RWPE1 (cell line): ENCODE data around the gene FOSL2.
A peak's percentile ranks its signal among the peaks of the same experiment; 100 is the strongest.

Source experiments
- CTCF ChIA-PET: fragments of 350-600 bp; sonication (Branson Sonifier 250); formaldehyde crosslinking; extraction: SDS; loops from one replicate; lab custom pipeline; 2021; lab: Yijun Ruan, JAX
- POLR2A ChIA-PET: fragments of 400-600 bp; formaldehyde crosslinking; extraction: SDS; loops from one replicate; lab custom pipeline; 2020; ENCODE audit warnings: antibody characterized with exemption; ENCODE audit not compliant: low non-redundant PET; lab: Yijun Ruan, JAX
- DNase-seq: peaks from one replicate; pipeline ENCODE4 v3.0.0; 2012; ENCODE audit warnings: low spot score
- H3K27ac ChIP-seq: fragments of 450-650 bp; 2 replicates; pipeline ENCODE4 v1.5.1; 2017
- CTCF ChIP-seq: fragments of 450-650 bp; conservative IDR thresholded peaks from 2 replicates; pipeline ENCODE4 v1.5.1; 2017; ENCODE audit warnings: low read depth, mild to moderate bottlenecking

The FOSL2 gene

DNA sequence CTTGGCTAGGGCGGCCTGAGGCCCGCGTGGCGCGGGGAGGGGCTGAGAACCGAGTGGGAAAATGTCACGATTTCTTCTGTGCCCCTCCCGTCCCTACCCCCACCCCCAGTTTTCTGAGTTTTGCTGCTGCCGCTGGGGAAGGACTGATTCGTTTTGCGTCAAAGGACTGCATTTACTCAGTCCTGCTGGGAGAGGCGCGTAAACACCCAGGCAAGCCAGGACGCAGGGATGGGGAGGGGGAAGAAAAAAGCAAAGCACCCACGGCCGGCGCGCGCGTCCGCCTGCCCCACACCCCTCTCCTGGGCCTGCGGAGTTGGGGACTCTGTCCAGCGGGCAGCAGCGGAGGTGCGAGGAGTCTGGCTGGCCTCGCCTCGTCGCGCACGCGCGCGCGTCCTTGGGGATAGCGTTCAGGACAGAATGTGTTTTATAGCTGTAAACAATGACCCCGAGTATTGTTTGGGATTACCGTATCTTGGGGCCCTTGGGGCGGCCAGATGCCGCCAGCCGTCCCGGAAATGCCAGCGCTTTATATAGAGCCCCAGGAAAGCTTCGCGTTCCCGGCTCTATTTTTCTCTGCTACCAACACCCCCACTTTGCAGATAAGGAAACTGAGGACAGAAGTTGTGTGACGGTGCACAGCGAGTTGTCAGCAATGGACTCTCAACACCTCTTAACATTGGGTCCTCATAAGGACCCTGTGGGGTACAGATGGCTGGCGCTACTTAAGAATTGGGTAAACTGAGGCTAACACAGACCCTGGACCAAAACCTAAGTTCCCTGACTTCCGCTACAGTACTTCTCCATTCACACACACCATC, 1.7 kb upstream of the FOSL2 start:
- DNase-seq, result peak; percentile 56
- POLR2A ChIA-PET, result interaction anchor here (0.6 to 1.4 kb wide), 13 partner anchors 13 to 709 kb away, joined by 3 to 8 read pairs (median 4); partner anchors contain the start of genes BABAM2 and RBKS
- no peak for TF ChIP-seq CTCF
- CTCF ChIA-PET, result interaction anchor here (0.5 to 1.4 kb wide), 4 partner anchors 116 to 687 kb away, joined by 3 to 5 read pairs (median 3); no protein-coding TSS in a partner anchor
- H3K27ac ChIP-seq, result peak overlapping the region; percentile 100

DNA sequence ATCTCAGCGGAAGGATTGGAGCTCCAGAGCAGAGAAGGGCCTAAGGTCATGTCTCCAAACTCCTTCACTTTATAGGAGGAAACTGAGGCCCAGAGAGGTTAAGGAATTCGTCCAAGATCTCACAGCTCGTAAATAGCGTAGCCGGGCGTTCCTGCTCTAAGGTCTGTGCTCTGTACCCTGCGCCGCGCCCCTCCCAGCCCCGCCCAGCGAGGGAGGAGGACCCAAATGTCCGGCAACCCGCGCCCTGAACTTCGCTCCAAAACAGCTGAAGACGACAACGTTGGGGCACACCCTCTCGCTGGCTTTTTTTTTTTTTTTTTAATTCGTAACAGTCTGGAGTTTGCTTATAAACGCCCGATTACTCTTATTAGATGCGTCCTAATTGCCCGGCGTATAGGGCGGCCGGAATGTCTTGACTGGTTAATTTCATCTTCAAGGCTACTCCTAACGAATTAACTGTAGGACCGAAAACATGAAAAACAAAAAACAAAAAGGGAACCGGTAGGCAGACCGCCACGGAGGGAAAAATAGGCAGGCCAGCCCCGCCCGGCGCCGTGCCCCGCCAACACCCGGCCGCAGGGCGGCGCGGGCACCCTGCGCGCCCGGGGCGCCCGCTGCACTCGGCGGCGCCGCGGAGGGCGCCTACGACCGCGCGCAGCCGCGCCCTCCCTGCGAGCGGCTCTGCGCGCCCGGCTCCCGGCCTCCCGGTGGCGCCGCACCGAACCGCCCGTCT, 928 bp upstream of the FOSL2 start:
- DNase-seq, result peak; percentile 64
- CTCF ChIA-PET, result interaction anchor here (0.5 to 1.4 kb wide), 4 partner anchors 117 to 687 kb away, joined by 3 to 5 read pairs (median 3); no protein-coding TSS in a partner anchor
- peak overlapping the region; percentile 100 for H3K27ac ChIP-seq
- POLR2A ChIA-PET, result interaction anchor here (0.6 to 1.4 kb wide), 11 partner anchors 14 to 710 kb away, joined by 3 to 8 read pairs (median 5); no protein-coding TSS in a partner anchor
- peak; percentile 50; the same call in 1 of the 2 replicates for TF ChIP-seq CTCF

- H3K27ac ChIP-seq, result peak overlapping the region; percentile 100
- no peak for TF ChIP-seq CTCF
- ChIA-PET POLR2A (interaction anchor here (0.6 to 1.3 kb wide), 2 partner anchors 15 to 23 kb away, joined by 4 to 8 read pairs; no protein-coding TSS in a partner anchor), CTCF (interaction anchor here (0.6 kb wide), 1 partner anchor 640 kb away, joined by 5 read pairs; no protein-coding TSS in a partner anchor)
- no peak for DNase-seq
These were observed 617 bp downstream of the FOSL2 start for GRCh38 chr2:28393114-28393836.

- peak overlapping the region; percentile 100 for H3K27ac ChIP-seq
- POLR2A ChIA-PET, result no interaction called here
- CTCF ChIA-PET, result no interaction called here
- TF ChIP-seq CTCF, result no peak
- no peak for DNase-seq
These were observed 1.7 kb downstream of the FOSL2 start for GRCh38 chr2:28394331-28394877.

DNA sequence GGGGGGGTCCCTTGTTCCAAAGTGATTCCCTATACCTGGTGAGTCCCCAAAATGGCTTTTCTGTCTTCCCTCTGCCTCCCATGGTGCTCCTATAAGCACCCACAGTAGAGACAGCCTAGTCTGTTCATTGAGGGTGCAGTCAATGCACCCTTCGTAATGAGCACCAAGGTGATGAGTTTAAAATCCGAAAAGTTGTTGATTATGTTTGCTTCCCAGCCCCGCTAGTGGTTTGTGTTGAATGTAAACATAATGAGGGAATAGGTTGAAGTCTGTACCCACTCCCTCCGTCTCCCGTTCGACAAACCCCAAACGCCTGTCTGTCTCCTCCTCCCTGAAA, 2.3 kb downstream of the FOSL2 start:
- TF ChIP-seq CTCF, result no peak
- no peak for DNase-seq
- POLR2A ChIA-PET, result no interaction called here
- CTCF ChIA-PET, result no interaction called here
- H3K27ac ChIP-seq, result peak overlapping the region; percentile 100
